Peyer's patch (tissue), 4 donors: Measurements from ENCODE around the gene SYNDIG1. TPM values are rescaled to one million over a fixed set of nuclear protein-coding genes. Genes with fewer than 3 reads are reported as not detected.

Experiments used
- DNase-seq, 3 donors: peaks; one replicate each; pipeline ENCODE4 v3.0.0-alpha.2; 2017 to 2019
- H3K27ac ChIP-seq, 4 donors: fragments of 200-600 bp; sonication (generic); one replicate each; pipeline ENCODE4 v1.5.1; 2016 to 2019
- H3K27me3 ChIP-seq, 2 donors: fragments of 200-600 bp; sonication (generic); one replicate each; pipeline ENCODE4 v1.5.1; 2019
- H3K36me3 ChIP-seq, 3 donors: fragments of 200-600 bp; sonication (generic); one replicate each; pipeline ENCODE4 v1.5.1; 2016 to 2019
- H3K4me1 ChIP-seq, 4 donors: fragments of 200-600 bp; sonication (generic); one replicate each; pipeline ENCODE4 v1.5.1; 2016 to 2019
- H3K4me3 ChIP-seq, 4 donors: fragments of 200-600 bp; sonication (generic); 1 replicate in 3 of 4; 2 replicates in 1 of 4; pipeline ENCODE4 v1.5.1; 2016 to 2019; ENCODE audit warnings: mild to moderate bottlenecking in 1 of 4
- H3K9me3 ChIP-seq, 4 donors: fragments of 200-600 bp; sonication (generic); one replicate each; pipeline ENCODE4 v1.5.1; 2016 to 2019; ENCODE audit warnings: mild to moderate bottlenecking in 1 of 4
- POLR2A ChIP-seq, 2 donors: fragments of 450-650 bp; IDR thresholded peaks; one replicate each; pipeline ENCODE4 v1.5.1; 2017; ENCODE audit warnings: antibody characterized with exemption in 2 of 2, mild to moderate bottlenecking in 2 of 2, moderate library complexity in 2 of 2
- total RNA-seq, 4 donors: library from RNA; depleted of rRNA; stranded (reverse); fragments of >200 nt; gene quantifications; one replicate each; pipeline ENCODE4 v1.1.0, GENCODE V29; 2016
- TF ChIP-seq, protein P1 (sequence below), 6 experiments: fragments of 450-650 bp in 4 of 6; fragments of 200-600 bp in 2 of 6; sonication (generic) in 1 of 6; IDR thresholded peaks; one replicate each; pipeline ENCODE4 v1.5.1; 2017 to 2019; ENCODE audit warnings: antibody characterized with exemption in 6 of 6, mild to moderate bottlenecking in 3 of 6, moderate library complexity in 1 of 6

The SYNDIG1 gene
- total RNA-seq, 4 donors from 2014 or later = 0.76 to 1.7 TPM; not detected in 2

DNA sequence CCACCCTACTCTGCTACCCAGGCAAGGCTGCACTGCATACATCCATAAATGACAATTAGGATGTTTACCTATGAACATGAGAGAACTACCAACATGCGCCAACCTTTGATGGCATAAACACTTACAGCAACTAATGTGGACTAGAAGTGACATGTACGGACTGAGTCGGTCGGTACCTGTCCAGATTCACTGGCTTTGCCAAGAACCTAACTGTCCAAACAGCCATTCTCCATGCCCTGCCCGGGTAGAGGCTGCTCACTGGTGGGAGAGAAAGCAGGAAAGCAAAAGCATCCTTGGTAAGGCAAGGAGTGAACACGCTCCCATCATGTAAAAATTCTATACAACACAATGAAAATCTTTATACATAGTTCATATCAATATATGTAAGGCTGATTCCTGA is 30.0 kb downstream of the SYNDIG1 start:
- no peaks in the 10 kb centered on the region for H3K4me1 ChIP-seq
- DNase-seq = no peak

DNA sequence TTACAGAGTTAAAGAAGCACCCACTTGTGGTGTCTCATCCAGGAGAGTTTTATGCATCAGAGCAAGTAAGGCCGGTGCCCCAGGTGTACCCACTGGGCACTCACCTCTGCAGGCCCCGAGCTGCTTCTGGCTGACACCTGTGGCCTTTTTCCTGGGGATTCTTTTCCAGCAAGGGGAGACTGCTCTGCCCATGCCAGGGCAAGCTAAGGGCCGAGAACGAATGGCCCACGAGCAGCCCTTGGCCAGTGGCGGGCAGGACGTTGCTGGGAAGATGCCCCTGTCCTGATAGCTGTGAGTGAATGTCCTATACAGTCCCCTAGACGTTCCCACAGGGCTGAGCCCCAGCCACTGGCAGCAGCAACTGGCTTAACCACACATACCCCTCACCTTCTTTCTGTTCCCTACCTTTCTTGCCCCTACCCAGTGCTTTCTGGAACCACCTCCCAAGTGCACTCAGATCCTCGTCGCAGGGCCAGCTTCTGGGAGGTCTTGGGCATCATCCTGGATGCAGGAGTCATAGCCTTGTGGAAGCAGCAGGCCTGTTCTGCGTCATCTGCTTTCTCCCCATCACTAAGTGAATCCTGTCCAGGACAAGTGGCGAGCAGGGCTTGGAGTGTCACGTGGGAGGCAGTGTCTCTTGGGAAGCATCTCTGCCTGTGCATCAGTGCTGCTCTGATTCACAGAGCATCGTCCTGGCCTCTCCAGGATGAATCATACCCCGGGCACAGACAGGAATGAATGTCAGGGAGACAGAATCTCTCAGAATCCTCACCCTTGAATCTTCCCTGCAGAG is 32.5 kb downstream of the SYNDIG1 start:
- DNase-seq = no peak
- Histone ChIP-seq H3K4me1 (no peaks in the 10 kb centered on the region), H3K4me3 (no peak overlapping the region), H3K9me3 (no peaks in the 10 kb centered on the region), H3K36me3 (no peaks in the 10 kb centered on the region), H3K27me3 (no peaks in the 10 kb centered on the region), H3K27ac (no peak overlapping the region)
- TF ChIP-seq POLR2A (IDR thresholded peaks at IDR 0.05) = no peak
- TF ChIP-seq, protein P1, sequence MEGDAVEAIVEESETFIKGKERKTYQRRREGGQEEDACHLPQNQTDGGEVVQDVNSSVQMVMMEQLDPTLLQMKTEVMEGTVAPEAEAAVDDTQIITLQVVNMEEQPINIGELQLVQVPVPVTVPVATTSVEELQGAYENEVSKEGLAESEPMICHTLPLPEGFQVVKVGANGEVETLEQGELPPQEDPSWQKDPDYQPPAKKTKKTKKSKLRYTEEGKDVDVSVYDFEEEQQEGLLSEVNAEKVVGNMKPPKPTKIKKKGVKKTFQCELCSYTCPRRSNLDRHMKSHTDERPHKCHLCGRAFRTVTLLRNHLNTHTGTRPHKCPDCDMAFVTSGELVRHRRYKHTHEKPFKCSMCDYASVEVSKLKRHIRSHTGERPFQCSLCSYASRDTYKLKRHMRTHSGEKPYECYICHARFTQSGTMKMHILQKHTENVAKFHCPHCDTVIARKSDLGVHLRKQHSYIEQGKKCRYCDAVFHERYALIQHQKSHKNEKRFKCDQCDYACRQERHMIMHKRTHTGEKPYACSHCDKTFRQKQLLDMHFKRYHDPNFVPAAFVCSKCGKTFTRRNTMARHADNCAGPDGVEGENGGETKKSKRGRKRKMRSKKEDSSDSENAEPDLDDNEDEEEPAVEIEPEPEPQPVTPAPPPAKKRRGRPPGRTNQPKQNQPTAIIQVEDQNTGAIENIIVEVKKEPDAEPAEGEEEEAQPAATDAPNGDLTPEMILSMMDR (IDR thresholded peaks at IDR 0.05) = no peak

More for the DNA sequence above, 30.0 kb downstream of the SYNDIG1 start:
- Histone ChIP-seq H3K9me3 (no peaks in the 10 kb centered on the region), H3K36me3 (no peaks in the 10 kb centered on the region), H3K4me3 (no peak overlapping the region), H3K27me3 (no peaks in the 10 kb centered on the region), H3K27ac (no peak overlapping the region)
- TF ChIP-seq, protein P1 (IDR thresholded peaks at IDR 0.05) = no peak
- no peak for TF ChIP-seq POLR2A (IDR thresholded peaks at IDR 0.05)

DNA sequence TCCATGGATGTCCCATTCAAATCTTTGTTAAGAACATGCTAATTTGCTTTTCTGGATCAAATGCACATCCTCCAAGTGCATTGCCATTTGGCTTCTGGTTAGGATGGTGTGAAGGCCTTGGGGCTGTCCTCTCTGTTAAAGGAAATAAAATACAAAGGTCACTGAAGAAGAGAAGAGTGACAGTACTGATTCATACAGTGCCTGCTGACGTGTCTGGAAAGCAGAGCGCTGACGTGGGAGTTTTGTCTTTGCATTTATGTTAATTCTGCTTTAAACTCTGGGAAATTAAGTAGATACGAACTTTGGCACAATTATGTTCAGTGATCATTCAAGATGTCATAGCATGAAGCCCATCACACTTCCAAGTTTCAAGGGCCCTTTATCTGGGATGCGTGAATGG is 33.2 kb downstream of the SYNDIG1 start:
- no peaks in the 10 kb centered on the region for H3K36me3 ChIP-seq
- no peaks in the 10 kb centered on the region for H3K27me3 ChIP-seq
- H3K4me1 ChIP-seq = no peaks in the 10 kb centered on the region
- H3K4me3 ChIP-seq = no peak overlapping the region
- DNase-seq = no peak
- no peak overlapping the region for H3K27ac ChIP-seq
- TF ChIP-seq, protein P1 (IDR thresholded peaks at IDR 0.05) = no peak
- no peak for TF ChIP-seq POLR2A (IDR thresholded peaks at IDR 0.05)
- no peaks in the 10 kb centered on the region for H3K9me3 ChIP-seq

DNA sequence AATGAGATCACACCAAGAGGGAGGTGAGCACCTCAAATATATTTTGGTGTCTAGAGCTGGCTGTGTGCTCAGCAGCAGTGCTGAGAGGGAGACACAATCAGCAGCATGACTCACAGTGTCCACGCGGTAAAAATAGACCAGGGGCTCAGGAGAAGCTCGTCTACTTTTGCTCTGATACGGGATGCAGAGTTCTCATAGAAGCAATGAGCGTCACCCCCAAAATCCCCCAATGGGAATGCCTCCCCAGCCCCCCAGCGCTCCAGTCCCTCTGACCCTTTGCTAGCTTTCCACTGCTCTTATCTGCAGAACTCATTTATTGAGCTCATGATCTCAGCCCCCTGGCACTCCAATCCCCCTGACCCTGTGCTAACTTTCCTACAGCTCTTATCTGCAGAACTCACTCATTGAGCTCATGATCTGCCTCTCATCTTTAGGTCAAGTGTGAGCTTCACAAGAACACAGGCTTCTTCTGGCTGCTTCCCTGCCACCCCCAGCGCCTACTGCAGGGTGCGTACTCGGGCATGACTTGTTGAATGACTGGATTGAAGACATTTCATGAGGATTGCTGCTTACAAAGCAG is 34.0 kb downstream of the SYNDIG1 start:
- Histone ChIP-seq H3K9me3 (no peaks in the 10 kb centered on the region), H3K36me3 (no peaks in the 10 kb centered on the region), H3K4me3 (no peak overlapping the region), H3K4me1 (no peaks in the 10 kb centered on the region), H3K27me3 (no peaks in the 10 kb centered on the region), H3K27ac (no peak overlapping the region)
- no peak for DNase-seq
- TF ChIP-seq POLR2A (IDR thresholded peaks at IDR 0.05) = no peak
- TF ChIP-seq, protein P1 (IDR thresholded peaks at IDR 0.05) = no peak

DNA sequence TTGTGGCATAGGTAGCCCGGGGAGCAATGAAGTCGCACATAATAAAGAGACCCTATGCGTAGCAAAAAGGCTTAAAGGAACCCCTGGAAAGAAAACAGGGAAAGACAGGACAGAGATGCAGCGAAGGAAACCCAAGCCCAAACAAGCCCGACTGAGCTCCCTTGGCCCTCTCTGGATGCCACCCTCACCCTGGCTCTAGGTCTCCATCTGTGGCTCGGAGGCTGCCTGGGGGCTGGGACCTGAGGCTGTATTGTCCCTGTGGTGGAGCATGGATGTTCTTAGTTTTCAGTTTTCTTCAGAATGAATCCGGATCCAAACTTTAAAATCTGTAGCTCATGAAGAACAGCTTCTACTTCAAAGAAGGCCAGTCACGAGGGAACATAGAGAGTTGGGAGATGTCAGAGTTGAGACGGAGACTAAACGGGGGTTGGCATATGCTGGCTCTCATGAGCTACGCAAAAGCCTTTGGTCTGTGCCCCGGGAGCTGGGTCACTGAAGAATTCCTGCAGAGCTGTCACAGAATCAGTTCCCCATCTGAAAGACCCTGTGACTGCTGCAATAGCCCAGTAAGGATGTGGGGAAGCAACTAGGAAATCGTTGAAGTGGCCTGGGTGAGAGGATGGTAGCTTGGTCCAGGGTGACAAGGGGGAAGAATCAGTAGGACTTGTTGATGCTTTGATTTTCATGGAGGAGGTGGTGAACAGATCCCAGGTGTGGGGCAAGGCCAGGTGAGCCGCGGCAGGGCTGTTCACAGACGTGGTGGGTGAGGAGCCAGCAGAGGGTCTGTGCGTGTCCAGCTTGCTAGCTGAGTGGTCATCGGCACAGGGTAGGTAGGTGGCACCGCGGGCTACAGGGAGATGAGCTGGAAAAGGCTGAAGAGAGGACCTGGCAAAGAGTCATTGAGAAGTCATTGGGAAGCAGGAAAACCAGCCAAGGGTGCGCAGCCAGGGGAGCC is 35.2 kb downstream of the SYNDIG1 start:
- DNase-seq = no peak
- no peaks in the 10 kb centered on the region for H3K36me3 ChIP-seq
- H3K9me3 ChIP-seq = no peaks in the 10 kb centered on the region
- H3K4me3 ChIP-seq = no peak overlapping the region
- no peaks in the 10 kb centered on the region for H3K4me1 ChIP-seq
- no peak overlapping the region for H3K27ac ChIP-seq
- TF ChIP-seq POLR2A (IDR thresholded peaks at IDR 0.05) = no peak
- TF ChIP-seq, protein P1 (IDR thresholded peaks at IDR 0.05) = no peak
- no peaks in the 10 kb centered on the region for H3K27me3 ChIP-seq
